Astrocyte (in vitro differentiated cells and primary cell): ENCODE data around the gene SURF6. TPM values are rescaled to one million over a fixed set of nuclear protein-coding genes. Genes with fewer than 3 reads are reported as not detected.
A peak's percentile ranks its signal among the peaks of the same experiment; 100 is the strongest.

Experiments
- DNase-seq: peaks from one replicate; pipeline ENCODE4 v3.0.0-alpha.2; 2010; ENCODE audit warnings: low read depth
- FAIRE-seq: peaks from 2 replicates; lab custom pipeline; 2011; peaks lifted over from hg19 to GRCh38; lab: Jason Lieb, UNC
- H2AFZ ChIP-seq: 2 replicates; pipeline ENCODE4 v1.6.0; 2012; ENCODE audit warnings: low read depth, low read length, inconsistent platforms
- H3K27ac ChIP-seq: 2 replicates; pipeline ENCODE4 v1.5.1; 2011; ENCODE audit warnings: low read depth, low read length, inconsistent platforms
- H3K27me3 ChIP-seq: 2 replicates; pipeline ENCODE4 v1.6.0; 2011; ENCODE audit warnings: low read length, inconsistent platforms; ENCODE audit not compliant: insufficient read depth
- H3K36me3 ChIP-seq: 2 replicates; pipeline ENCODE4 v1.5.1; 2011; ENCODE audit warnings: low read length, inconsistent platforms; ENCODE audit not compliant: insufficient read depth
- H3K4me1 ChIP-seq: 2 replicates; pipeline ENCODE4 v1.5.1; 2011; ENCODE audit warnings: low read length, inconsistent platforms; ENCODE audit not compliant: insufficient read depth
- H3K4me2 ChIP-seq: 2 replicates; pipeline ENCODE4 v1.6.0; 2012; ENCODE audit warnings: low read length, inconsistent platforms
- H3K4me3 ChIP-seq: 2 replicates; pipeline ENCODE4 v1.5.1; 2011; ENCODE audit warnings: low read depth, mild to moderate bottlenecking, low read length, inconsistent platforms; ENCODE audit not compliant: insufficient read depth
- H3K79me2 ChIP-seq: 2 replicates; pipeline ENCODE4 v1.6.0; 2012; ENCODE audit warnings: mild to moderate bottlenecking, low read length, inconsistent platforms; ENCODE audit not compliant: insufficient read depth
- H3K9ac ChIP-seq: 2 replicates; pipeline ENCODE4 v1.6.0; 2012; ENCODE audit warnings: mild to moderate bottlenecking, low read length, inconsistent platforms
- H3K9me3 ChIP-seq: 2 replicates; pipeline ENCODE4 v1.5.1; 2012; ENCODE audit warnings: low read depth, mild to moderate bottlenecking, low read length, inconsistent platforms; ENCODE audit not compliant: insufficient read depth
- H4K20me1 ChIP-seq: 2 replicates; pipeline ENCODE4 v1.6.0; 2012; ENCODE audit warnings: low read length, inconsistent platforms; ENCODE audit not compliant: insufficient read depth
- H3K27ac Mint-ChIP-seq: one replicate; pipeline ENCODE4 v1.8.0; 2021; ENCODE audit warnings: mild to moderate bottlenecking, mixed read lengths; ENCODE audit not compliant: unreplicated experiment
- H3K27me3 Mint-ChIP-seq: one replicate; pipeline ENCODE4 v1.8.0; 2021; ENCODE audit warnings: low read depth, mixed read lengths; ENCODE audit not compliant: unreplicated experiment
- H3K36me3 Mint-ChIP-seq: one replicate; pipeline ENCODE4 v1.8.0; 2021; ENCODE audit warnings: low read depth, mixed read lengths; ENCODE audit not compliant: unreplicated experiment
- H3K4me1 Mint-ChIP-seq: one replicate; pipeline ENCODE4 v1.8.0; 2021; ENCODE audit warnings: low read depth, mixed read lengths; ENCODE audit not compliant: unreplicated experiment
- H3K4me3 Mint-ChIP-seq: one replicate; pipeline ENCODE4 v1.8.0; 2021; ENCODE audit warnings: mild to moderate bottlenecking, moderate library complexity, mixed read lengths; ENCODE audit not compliant: unreplicated experiment
- H3K9me3 Mint-ChIP-seq: one replicate; pipeline ENCODE4 v1.8.0; 2021; ENCODE audit warnings: mild to moderate bottlenecking, mixed read lengths; ENCODE audit not compliant: unreplicated experiment
- CTCF ChIP-seq: IDR thresholded peaks from 2 replicates; pipeline ENCODE4 v1.5.1; 2011; ENCODE audit warnings: low read depth, mild to moderate bottlenecking, inconsistent platforms, low read length, moderate library complexity; ENCODE audit not compliant: insufficient read depth
- EZH2 ChIP-seq: IDR thresholded peaks from 2 replicates; pipeline ENCODE4 v1.6.1; 2012; ENCODE audit warnings: mild to moderate bottlenecking, low read length, inconsistent platforms; ENCODE audit not compliant: insufficient read depth
- total RNA-seq: library from RNA; stranded (reverse); gene quantifications from 2 replicates; pipeline ENCODE4 v1.2.1, GENCODE V29; 2021

The SURF6 gene
- total RNA-seq, 1 donor from 2014 or later, result 25.1 TPM

DNA sequence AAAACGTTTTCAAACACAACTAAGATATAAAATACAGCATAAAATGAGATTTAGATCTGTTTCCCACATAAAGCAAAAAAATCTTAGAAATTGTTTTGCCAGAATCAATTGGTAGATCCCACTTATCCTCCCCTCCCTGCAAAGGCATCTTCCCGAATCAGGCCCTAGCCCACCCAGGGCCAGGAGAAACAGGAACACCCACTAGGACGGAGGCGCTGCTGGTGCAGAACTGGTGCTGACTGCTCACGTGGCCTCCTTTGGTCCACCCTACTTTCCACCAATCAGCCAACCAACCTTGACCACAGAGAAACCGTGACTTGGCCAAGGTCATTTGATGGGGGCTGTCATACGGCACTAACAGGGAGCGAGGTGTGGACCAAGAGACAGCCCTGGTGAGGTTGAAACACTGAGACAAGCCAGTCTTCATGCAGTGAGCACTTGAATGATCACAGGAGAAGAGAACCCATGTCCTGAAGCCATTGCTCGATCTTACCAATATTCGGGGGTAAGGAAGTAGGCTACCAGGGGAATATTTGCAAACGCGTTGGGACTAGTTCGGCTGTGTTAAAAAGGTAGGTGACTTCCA is 25.6 kb upstream of the SURF6 start:
- TF ChIP-seq EZH2, result no peak
- TF ChIP-seq CTCF, result no peak
- Mint-ChIP-seq H3K27ac (peak overlapping the region; percentile 75), H3K27me3 (no peaks in the 10 kb centered on the region), H3K4me3 (no peak overlapping the region), H3K4me1 (peaks cover 31% of the 10 kb centered on the region), H3K9me3 (no peaks in the 10 kb centered on the region), H3K36me3 (peaks cover 11% of the 10 kb centered on the region)
- no peak overlapping the region for H2AFZ ChIP-seq
- H3K36me3 ChIP-seq, result peaks cover 53% of the 10 kb centered on the region
- H3K79me2 ChIP-seq, result peaks cover 92% of the 10 kb centered on the region
- H3K27me3 ChIP-seq, result no peaks in the 10 kb centered on the region
- peaks cover 9% of the 10 kb centered on the region for H3K4me1 ChIP-seq
- FAIRE-seq (no peak), DNase-seq (no peak)
- H3K4me2 ChIP-seq, result no peak overlapping the region
- no peak overlapping the region for H3K9ac ChIP-seq
- peaks cover 94% of the 10 kb centered on the region for H4K20me1 ChIP-seq
- no peak overlapping the region for H3K27ac ChIP-seq
- H3K9me3 ChIP-seq, result no peaks in the 10 kb centered on the region
- H3K4me3 ChIP-seq, result no peak overlapping the region

DNA sequence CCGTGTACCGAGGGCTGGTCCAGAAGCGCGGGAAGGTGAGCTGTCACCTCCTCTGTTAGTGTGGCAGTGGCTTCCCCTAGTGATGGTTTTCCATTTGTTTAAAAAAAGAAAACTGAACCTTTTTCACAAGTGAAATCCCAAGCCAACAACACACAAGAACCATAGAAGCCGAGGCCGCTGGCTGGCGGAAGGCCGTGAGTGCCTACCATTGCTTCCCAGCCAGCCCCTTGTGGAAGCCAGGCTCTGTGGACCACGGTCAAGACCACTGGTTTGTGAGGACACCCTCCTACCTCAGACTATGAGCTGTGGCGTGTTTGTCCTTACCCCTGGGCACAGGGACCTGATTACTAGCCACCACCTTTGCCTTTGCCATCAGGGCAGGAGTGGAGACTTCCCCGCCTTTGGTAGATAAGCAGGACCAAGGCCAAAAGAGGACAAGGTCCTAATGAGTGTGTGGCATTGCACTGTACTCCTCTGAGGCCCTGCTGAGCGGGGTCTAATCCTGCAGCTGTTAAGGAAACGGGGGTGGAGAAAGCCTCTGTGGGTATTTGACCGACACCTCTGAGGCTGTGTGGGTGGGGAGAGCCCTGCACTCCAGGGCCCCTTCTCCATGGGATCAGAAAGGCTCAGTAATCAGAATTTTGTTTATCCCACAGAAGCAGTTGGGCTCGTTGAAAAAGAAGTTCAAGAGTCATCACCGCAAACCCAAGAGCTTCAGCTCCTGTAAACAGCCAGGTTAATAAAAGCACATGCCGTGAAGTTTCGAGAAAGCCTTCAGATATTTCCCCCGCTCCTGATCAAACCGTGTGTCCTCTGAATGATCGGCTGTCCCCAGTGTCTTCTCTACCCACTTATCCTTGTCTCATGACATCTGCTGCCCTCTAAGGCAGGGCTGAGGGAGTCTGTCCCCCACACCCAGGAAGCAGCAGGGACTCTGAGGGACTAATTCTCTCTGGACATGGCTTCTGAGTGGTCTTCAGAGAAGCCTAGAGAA is 24.7 kb upstream of the SURF6 start:
- Mint-ChIP-seq H3K9me3 (no peaks in the 10 kb centered on the region), H3K4me3 (no peak overlapping the region), H3K27ac (peak overlapping the region; percentile 75), H3K4me1 (peaks cover 31% of the 10 kb centered on the region), H3K36me3 (peaks cover 11% of the 10 kb centered on the region), H3K27me3 (no peaks in the 10 kb centered on the region)
- DNase-seq (no peak), FAIRE-seq (no peak)
- H2AFZ ChIP-seq, result no peak overlapping the region
- H4K20me1 ChIP-seq, result peaks cover 88% of the 10 kb centered on the region
- H3K27ac ChIP-seq, result no peak overlapping the region
- no peaks in the 10 kb centered on the region for H3K9me3 ChIP-seq
- H3K9ac ChIP-seq, result no peak overlapping the region
- H3K4me1 ChIP-seq, result peaks cover 10% of the 10 kb centered on the region
- no peak for TF ChIP-seq CTCF
- no peak for TF ChIP-seq EZH2
- peaks cover 89% of the 10 kb centered on the region for H3K79me2 ChIP-seq
- H3K4me2 ChIP-seq, result no peak overlapping the region
- H3K4me3 ChIP-seq, result no peak overlapping the region
- H3K27me3 ChIP-seq, result no peaks in the 10 kb centered on the region
- H3K36me3 ChIP-seq, result peaks cover 46% of the 10 kb centered on the region
